ENCODE data around the gene CPED1. TPM values are rescaled to one million over a fixed set of nuclear protein-coding genes. Genes with fewer than 3 reads are reported as not detected.

CPED1 gene
- total RNA-seq, 1 experiment from 2014 or later, result 1.8 TPM

DNA sequence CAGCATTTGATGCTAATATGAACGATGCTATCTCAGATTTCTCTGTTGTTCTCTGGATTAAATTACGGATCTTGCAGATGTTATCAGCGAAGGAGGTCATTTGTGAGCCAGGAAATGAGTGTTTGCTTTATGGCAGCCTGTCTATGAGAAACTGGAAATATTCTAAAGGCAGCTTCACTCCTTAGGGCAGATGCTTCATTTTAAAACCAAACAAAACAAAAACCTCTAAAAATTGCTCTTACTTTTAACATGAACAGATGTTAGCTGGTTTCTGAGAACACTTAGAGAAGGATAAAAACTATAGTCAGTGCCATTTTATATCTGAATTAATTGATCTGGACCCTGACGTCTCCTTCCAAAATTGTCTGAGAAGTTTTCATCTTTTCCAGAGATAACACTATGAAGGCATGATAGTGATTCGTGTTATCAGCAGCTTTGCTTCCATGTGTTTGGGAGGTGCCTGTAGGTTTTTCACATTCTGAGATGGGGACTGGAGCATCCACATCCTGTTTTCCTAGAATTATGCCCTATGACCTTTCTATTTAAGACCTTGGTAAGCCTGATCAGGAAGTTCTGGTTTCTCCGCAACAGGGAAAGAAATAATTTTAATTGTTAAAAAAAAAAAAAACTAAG, 53.1 kb downstream of the CPED1 start:
- no peaks in the 10 kb centered on the region for H3K9me2 ChIP-seq (replicated peaks; ENCODE audit: low read length)
- DNase-seq (peak; percentile 49), ATAC-seq (peak; percentile 81)
- no peak overlapping the region for H3K4me3 ChIP-seq (ENCODE audit: low read length)
- ChIA-PET POLR2A (ENCODE audit: unreplicated experiment) (interaction anchor here (0.6 kb wide), 1 partner anchor 82 kb away, joined by 4 read pairs; no protein-coding TSS in a partner anchor), CTCF (no interaction called here)
- H3K9ac ChIP-seq (ENCODE audit: low read length), result no peak overlapping the region
- H3K27me3 ChIP-seq (ENCODE audit: low read length), result no peaks in the 10 kb centered on the region
- H3K79me2 ChIP-seq (ENCODE audit: low read length), result no peaks in the 10 kb centered on the region
- H3K36me3 ChIP-seq (ENCODE audit: low read depth, low read length), result no peaks in the 10 kb centered on the region
- H2AFZ ChIP-seq (ENCODE audit: low read length), result no peak overlapping the region; the same call in 1 of the 2 replicates
- TF ChIP-seq, protein P1, sequence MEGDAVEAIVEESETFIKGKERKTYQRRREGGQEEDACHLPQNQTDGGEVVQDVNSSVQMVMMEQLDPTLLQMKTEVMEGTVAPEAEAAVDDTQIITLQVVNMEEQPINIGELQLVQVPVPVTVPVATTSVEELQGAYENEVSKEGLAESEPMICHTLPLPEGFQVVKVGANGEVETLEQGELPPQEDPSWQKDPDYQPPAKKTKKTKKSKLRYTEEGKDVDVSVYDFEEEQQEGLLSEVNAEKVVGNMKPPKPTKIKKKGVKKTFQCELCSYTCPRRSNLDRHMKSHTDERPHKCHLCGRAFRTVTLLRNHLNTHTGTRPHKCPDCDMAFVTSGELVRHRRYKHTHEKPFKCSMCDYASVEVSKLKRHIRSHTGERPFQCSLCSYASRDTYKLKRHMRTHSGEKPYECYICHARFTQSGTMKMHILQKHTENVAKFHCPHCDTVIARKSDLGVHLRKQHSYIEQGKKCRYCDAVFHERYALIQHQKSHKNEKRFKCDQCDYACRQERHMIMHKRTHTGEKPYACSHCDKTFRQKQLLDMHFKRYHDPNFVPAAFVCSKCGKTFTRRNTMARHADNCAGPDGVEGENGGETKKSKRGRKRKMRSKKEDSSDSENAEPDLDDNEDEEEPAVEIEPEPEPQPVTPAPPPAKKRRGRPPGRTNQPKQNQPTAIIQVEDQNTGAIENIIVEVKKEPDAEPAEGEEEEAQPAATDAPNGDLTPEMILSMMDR (conservative IDR thresholded peaks at IDR 0.05; ENCODE audit: low read depth, low read length), result no peak
- TF ChIP-seq EZH2 (IDR thresholded peaks at IDR 0.05; ENCODE audit: low read length, unreplicated experiment), result no peak
- TF ChIP-seq EZH2phosphoT487 (IDR thresholded peaks at IDR 0.05; ENCODE audit: borderline replicate concordance, low read length), result no peak
- no TSS peak for BruUV-seq (replicated peaks)
- peak overlapping the region; percentile 30; the same call in 1 of the 2 replicates for H3K27ac ChIP-seq (ENCODE audit: low read length)
- intact Hi-C loops (cut with micrococcal nuclease), result loop anchor here (2.0 kb wide), 1 partner anchor 19 kb away; no protein-coding TSS in a partner anchor
- no peaks in the 10 kb centered on the region for H4K20me1 ChIP-seq (ENCODE audit: low read length)
- H3K4me1 ChIP-seq (ENCODE audit: insufficient read depth, low read length), result peaks cover 9% of the 10 kb centered on the region
- H3K4me2 ChIP-seq (ENCODE audit: low read length), result peak overlapping the region; percentile 26; the same call in 1 of the 2 replicates
- no peaks in the 10 kb centered on the region for H3K9me3 ChIP-seq (ENCODE audit: low read length)
- H3F3A ChIP-seq (ENCODE audit: low read length, unreplicated experiment), result no peaks in the 10 kb centered on the region

DNA sequence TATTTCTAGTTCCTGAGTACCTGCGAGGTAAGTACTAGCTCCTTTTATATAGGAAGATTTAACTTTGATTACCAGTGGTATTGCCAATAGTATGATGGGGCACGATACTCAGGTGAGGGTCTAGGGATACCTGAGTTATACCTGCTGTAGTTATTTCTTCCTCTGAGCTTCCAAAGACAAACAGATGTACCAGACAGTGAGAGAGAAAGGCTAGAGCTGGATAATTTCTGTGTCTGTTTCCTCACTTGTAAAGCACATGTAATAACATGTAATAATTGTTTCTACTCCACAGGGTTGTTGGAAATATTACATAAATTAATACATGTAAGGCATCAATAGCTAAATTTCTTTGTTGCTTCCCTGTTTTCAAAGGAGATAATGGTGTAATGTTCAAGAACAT, 53.7 kb downstream of the CPED1 start:
- ATAC-seq (no peak), DNase-seq (no peak)
- peaks cover 9% of the 10 kb centered on the region for H3K4me1 ChIP-seq (ENCODE audit: insufficient read depth, low read length)
- no peak overlapping the region for H3K27ac ChIP-seq (ENCODE audit: low read length)
- H3K9me2 ChIP-seq (replicated peaks; ENCODE audit: low read length), result no peaks in the 10 kb centered on the region
- no peaks in the 10 kb centered on the region for H3K36me3 ChIP-seq (ENCODE audit: low read depth, low read length)
- no peaks in the 10 kb centered on the region for H3K27me3 ChIP-seq (ENCODE audit: low read length)
- no peak overlapping the region for H3K9ac ChIP-seq (ENCODE audit: low read length)
- TF ChIP-seq, protein P1 (conservative IDR thresholded peaks at IDR 0.05; ENCODE audit: low read depth, low read length), result no peak
- TF ChIP-seq EZH2phosphoT487 (IDR thresholded peaks at IDR 0.05; ENCODE audit: borderline replicate concordance, low read length), result no peak
- no peak for TF ChIP-seq EZH2 (IDR thresholded peaks at IDR 0.05; ENCODE audit: low read length, unreplicated experiment)
- intact Hi-C loops (cut with micrococcal nuclease), result no loop called here
- H3F3A ChIP-seq (ENCODE audit: low read length, unreplicated experiment), result no peaks in the 10 kb centered on the region
- no peaks in the 10 kb centered on the region for H3K9me3 ChIP-seq (ENCODE audit: low read length)
- no peak overlapping the region for H2AFZ ChIP-seq (ENCODE audit: low read length)
- no peaks in the 10 kb centered on the region for H3K79me2 ChIP-seq (ENCODE audit: low read length)
- H3K4me2 ChIP-seq (ENCODE audit: low read length), result no peak overlapping the region
- POLR2A ChIA-PET (ENCODE audit: unreplicated experiment), result interaction anchor here (0.6 kb wide), 2 partner anchors 39 to 83 kb away, joined by 3 to 4 read pairs; no protein-coding TSS in a partner anchor
- H3K4me3 ChIP-seq (ENCODE audit: low read length), result no peak overlapping the region
- no peaks in the 10 kb centered on the region for H4K20me1 ChIP-seq (ENCODE audit: low read length)
- CTCF ChIA-PET, result interaction anchor here (0.5 kb wide), 1 partner anchor 42 kb away, joined by 3 read pairs; no protein-coding TSS in a partner anchor
- BruUV-seq (replicated peaks), result no TSS peak

DNA sequence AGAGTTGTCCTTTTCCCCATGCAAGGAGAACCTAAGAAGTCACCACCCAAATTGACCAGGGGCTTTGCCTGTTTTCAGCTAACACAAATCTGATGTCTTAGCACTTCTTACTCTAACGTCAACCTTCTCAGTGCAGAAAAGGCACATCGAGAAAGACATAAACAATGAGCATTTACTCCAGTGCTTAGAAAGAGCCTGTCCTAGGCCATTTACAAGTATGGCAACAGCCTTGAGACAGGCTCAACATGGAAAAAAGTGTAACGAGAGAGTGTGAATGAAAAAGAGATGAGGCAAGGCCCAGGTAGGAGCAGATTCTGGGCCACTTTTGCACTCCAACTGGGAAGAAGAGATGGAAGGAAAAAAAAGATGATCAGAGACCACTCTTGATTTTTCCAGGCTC, 54.4 kb downstream of the CPED1 start:
- Histone ChIP-seq H3K4me1 (ENCODE audit: insufficient read depth, low read length) (peaks cover 9% of the 10 kb centered on the region), H3K36me3 (ENCODE audit: low read depth, low read length) (no peaks in the 10 kb centered on the region), H3K9me2 (replicated peaks; ENCODE audit: low read length) (no peaks in the 10 kb centered on the region), H3K27ac (ENCODE audit: low read length) (no peak overlapping the region), H3K4me2 (ENCODE audit: low read length) (no peak overlapping the region), H3K4me3 (ENCODE audit: low read length) (no peak overlapping the region), H3K27me3 (ENCODE audit: low read length) (no peaks in the 10 kb centered on the region), H2AFZ (ENCODE audit: low read length) (no peak overlapping the region), H3K9me3 (ENCODE audit: low read length) (no peaks in the 10 kb centered on the region), H3K79me2 (ENCODE audit: low read length) (no peaks in the 10 kb centered on the region), H3K9ac (ENCODE audit: low read length) (no peak overlapping the region), H4K20me1 (ENCODE audit: low read length) (no peaks in the 10 kb centered on the region), H3F3A (ENCODE audit: low read length, unreplicated experiment) (no peaks in the 10 kb centered on the region)
- TF ChIP-seq EZH2phosphoT487 (IDR thresholded peaks at IDR 0.05; ENCODE audit: borderline replicate concordance, low read length), result no peak
- TF ChIP-seq EZH2 (IDR thresholded peaks at IDR 0.05; ENCODE audit: low read length, unreplicated experiment), result no peak
- TF ChIP-seq, protein P1 (conservative IDR thresholded peaks at IDR 0.05; ENCODE audit: low read depth, low read length), result no peak
- CTCF ChIA-PET, result no interaction called here
- no peak for ATAC-seq
- no peak for DNase-seq
- BruUV-seq (replicated peaks), result no TSS peak
- intact Hi-C loops (cut with micrococcal nuclease), result no loop called here
- POLR2A ChIA-PET (ENCODE audit: unreplicated experiment), result interaction anchor here (0.6 to 1.1 kb wide), 2 partner anchors 8 to 40 kb away, joined by 3 to 4 read pairs; no protein-coding TSS in a partner anchor

Data from PC-3 (cell line).